Muscle of leg (tissue), 11 donors: ENCODE results near the gene RASAL2. TPM values are rescaled to one million over a fixed set of nuclear protein-coding genes. Genes with fewer than 3 reads are reported as not detected.
A peak's percentile ranks its signal among the peaks of the same experiment; 100 is the strongest.
"Not testable (repeated sequence)": the region's sequence is repeated elsewhere in the genome, so short reads cannot be mapped to it uniquely, and the experiment has no call there.

Source experiments
- DNase-seq: peaks from one replicate; pipeline ENCODE4 v3.0.0; 2013
- H3K27ac ChIP-seq: one replicate; pipeline ENCODE4 v1.5.1; 2013; ENCODE audit warnings: mild to moderate bottlenecking, low read length, control low read depth
- H3K27me3 ChIP-seq: one replicate; pipeline ENCODE4 v1.6.1; 2013; ENCODE audit warnings: low read length; ENCODE audit not compliant: control insufficient read depth, insufficient read depth
- H3K36me3 ChIP-seq: one replicate; pipeline ENCODE4 v1.6.1; 2013; ENCODE audit warnings: low read length; ENCODE audit not compliant: control insufficient read depth, insufficient read depth
- H3K4me1 ChIP-seq: one replicate; pipeline ENCODE4 v1.6.1; 2013; ENCODE audit warnings: low read length; ENCODE audit not compliant: control insufficient read depth, insufficient read depth
- H3K4me3 ChIP-seq: one replicate; pipeline ENCODE4 v1.5.1; 2013; ENCODE audit warnings: low read length, control low read depth
- H3K9me3 ChIP-seq: replicated peaks from 2 replicates; pipeline ENCODE4 v1.6.1; 2013; ENCODE audit warnings: low read depth, low read length; ENCODE audit not compliant: control insufficient read depth
- WGBS: methylation state at CpG from one replicate; pipeline ENCODE4 v1.1.5; 2013; ENCODE audit warnings: missing lambda C conversion rate; ENCODE audit not compliant: insufficient coverage; 5-methylcytosine and 5-hydroxymethylcytosine counted together
- polyA plus RNA-seq, 8 donors: library from polyadenylated mRNA; unstranded; fragments of 120-200 nt; gene quantifications; one replicate each; pipeline versions ENCODE4 v1.2.1 to v1.2.3, GENCODE V29; 2013; ENCODE audit warnings: inconsistent platforms in 1 of 8, low replicate concordance in 1 of 8; ENCODE audit not compliant: insufficient read length in 8 of 8, insufficient read depth in 1 of 8
- total RNA-seq: library from RNA; stranded (reverse); fragments of 120-200 nt; gene quantifications from one replicate; pipeline ENCODE4 v1.2.4, GENCODE V29; 2013

Gene RASAL2
- total and polyA plus RNA-seq, 9 donors: 8.5 to 16.7 (median 13.1) TPM

DNA sequence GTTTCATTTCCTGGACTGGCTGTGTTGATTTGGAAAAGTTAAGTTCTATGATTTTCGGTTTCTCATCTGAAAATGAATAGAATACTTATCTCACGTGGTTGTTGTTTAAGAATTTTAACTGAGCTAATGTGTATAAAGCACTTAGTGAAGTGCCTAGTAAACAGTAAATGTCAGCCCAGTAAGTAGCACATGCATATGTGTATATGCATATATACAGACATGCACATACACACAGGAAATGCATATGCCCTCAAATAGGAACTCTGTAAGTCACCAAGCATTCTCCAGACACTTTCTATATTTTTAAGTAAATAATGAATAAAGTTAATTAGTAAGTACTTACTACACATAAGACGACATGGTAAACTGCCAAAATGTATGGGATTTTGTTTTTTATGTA is 274.3 kb downstream of the RASAL2 start:
- Histone ChIP-seq H3K36me3 (no peaks in the 10 kb centered on the region), H3K9me3 (no peaks in the 10 kb centered on the region), H3K27ac (no peak overlapping the region), H3K4me3 (no peak overlapping the region), H3K4me1 (no peaks in the 10 kb centered on the region), H3K27me3 (no peaks in the 10 kb centered on the region)
- WGBS: no CpG with 5 or more reads among the region's 3 CpGs
- no peak for DNase-seq

DNA sequence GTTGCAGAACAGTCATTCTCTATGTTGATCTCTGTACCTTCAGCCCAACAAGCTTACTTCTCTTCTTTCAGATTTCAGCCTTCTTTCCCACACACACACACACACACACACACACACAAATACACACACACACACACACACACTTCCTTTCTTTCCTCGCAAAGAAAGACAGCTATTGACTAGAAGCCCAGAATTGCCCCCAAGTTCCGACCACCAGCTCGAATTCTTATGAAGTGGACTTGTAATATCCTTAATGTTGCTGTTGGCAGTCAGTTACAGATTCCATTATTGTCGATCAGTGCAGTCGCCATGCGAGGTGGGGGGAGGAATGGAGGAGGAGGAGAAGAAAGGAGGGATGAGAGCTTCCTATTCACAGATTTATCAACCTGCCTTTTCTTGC is 277.3 kb downstream of the RASAL2 start:
- Histone ChIP-seq H3K27me3 (no peaks in the 10 kb centered on the region), H3K27ac (peak overlapping the region; percentile 85), H3K4me3 (peak overlapping the region; percentile 34), H3K9me3 (no peaks in the 10 kb centered on the region), H3K4me1 (no peaks in the 10 kb centered on the region), H3K36me3 (no peaks in the 10 kb centered on the region)
- WGBS: 0% methylated on average over 3 of the region's 6 CpGs
- peak; percentile 79 for DNase-seq

DNA sequence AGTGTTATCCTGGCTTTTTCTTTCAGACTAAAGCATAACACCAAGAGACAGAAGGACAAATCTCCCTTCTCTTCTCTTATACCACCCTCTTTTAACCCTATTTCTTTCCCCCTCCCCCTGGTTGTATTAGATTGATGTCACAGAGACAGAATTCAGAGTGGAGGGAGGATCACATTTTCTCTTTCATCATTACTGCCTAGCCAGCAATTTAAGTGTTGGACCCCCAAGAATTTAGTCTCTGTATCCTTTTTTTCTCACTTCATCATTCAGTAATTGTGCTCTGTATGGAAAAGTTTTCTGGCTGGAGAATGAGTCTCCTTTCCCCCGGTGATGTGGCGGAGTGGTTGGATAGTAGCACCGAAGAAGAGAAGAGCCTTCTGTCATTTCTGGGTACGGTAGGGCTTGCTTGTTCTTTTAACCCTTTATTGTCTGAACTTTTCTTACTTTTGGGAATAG is 278.1 kb downstream of the RASAL2 start:
- peak overlapping the region; percentile 34 for H3K4me3 ChIP-seq
- no peaks in the 10 kb centered on the region for H3K36me3 ChIP-seq
- no CpG with 5 or more reads among the region's 4 CpGs for WGBS
- no peaks in the 10 kb centered on the region for H3K9me3 ChIP-seq
- DNase-seq: peak; percentile 74
- H3K27ac ChIP-seq: peak overlapping the region; percentile 85
- no peaks in the 10 kb centered on the region for H3K4me1 ChIP-seq
- H3K27me3 ChIP-seq: no peaks in the 10 kb centered on the region

DNA sequence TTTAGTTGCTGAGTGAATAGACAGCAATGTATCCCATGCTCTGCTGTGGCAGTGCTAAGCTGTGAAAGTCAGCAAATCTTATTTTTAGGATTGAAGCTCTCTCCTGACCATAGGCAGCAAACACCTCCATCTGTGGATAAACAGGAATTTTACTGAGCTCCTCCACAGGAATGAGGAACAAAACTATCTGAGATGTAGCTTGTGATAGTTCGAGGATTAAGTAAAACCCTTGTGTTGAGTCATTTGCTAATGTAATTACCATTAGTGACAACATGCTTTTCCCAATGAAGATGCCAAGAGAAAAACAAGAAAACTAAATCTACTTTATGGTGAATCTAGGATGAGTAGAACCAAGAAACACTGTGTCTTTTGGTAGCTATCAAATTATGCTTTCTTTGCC is 280.1 kb downstream of the RASAL2 start:
- DNase-seq: no peak
- WGBS: no CpG with 5 or more reads among the region's 1 CpG
- H3K27me3 ChIP-seq: no peaks in the 10 kb centered on the region
- H3K27ac ChIP-seq: no peak overlapping the region
- H3K4me1 ChIP-seq: no peaks in the 10 kb centered on the region
- H3K36me3 ChIP-seq: no peaks in the 10 kb centered on the region
- H3K9me3 ChIP-seq: no peaks in the 10 kb centered on the region
- no peak overlapping the region for H3K4me3 ChIP-seq

DNA sequence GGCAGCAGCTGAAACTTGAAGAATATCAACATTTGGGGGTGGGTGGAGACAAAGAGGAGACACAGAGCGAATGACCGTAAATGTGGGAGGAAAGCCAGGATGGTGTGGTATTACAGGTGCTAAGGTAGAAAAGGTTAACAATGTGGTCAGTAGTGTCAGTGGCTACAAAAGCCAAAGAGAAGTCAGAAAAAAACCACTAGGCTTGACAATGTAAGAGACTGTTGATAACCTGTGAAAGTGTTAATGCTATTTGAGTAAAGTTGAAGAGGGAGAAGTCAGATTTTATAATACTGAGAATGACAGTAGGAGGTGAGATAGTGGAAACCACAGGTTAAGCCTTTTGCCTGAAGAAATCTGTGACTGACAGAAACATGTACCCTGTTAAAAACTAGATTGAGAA is 282.1 kb downstream of the RASAL2 start:
- no peak overlapping the region for H3K27ac ChIP-seq
- no peaks in the 10 kb centered on the region for H3K36me3 ChIP-seq
- no peak overlapping the region for H3K4me3 ChIP-seq
- 56% methylated on average over 2 of the region's 2 CpGs for WGBS
- no peaks in the 10 kb centered on the region for H3K9me3 ChIP-seq
- DNase-seq: no peak
- H3K4me1 ChIP-seq: no peaks in the 10 kb centered on the region
- no peaks in the 10 kb centered on the region for H3K27me3 ChIP-seq

DNA sequence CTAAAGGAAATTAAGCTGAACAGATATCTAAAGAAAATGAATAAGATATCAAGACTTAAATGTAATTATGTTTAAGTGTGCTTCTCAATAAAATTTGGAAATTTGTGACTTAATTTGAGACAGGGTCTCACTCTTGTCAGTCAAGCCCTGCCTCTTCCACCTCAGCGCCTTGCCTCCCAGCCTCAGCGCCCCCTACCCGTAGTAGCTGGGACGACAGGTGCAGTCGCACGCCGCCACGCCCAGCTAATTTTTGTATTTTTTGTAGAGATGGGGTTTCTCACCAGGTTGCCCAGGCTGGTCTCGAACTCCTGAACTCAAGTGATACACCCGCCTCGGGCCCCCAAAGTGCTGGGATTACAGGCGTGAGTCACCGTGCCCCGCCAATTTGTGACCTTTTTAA is 285.9 kb downstream of the RASAL2 start:
- H3K4me1 ChIP-seq: no peaks in the 10 kb centered on the region
- no peaks in the 10 kb centered on the region for H3K9me3 ChIP-seq
- H3K27me3 ChIP-seq: no peaks in the 10 kb centered on the region
- no peak overlapping the region for H3K4me3 ChIP-seq
- no peak overlapping the region for H3K27ac ChIP-seq
- no CpG with 5 or more reads among the region's 14 CpGs for WGBS
- no peak for DNase-seq
- no peaks in the 10 kb centered on the region for H3K36me3 ChIP-seq

DNA sequence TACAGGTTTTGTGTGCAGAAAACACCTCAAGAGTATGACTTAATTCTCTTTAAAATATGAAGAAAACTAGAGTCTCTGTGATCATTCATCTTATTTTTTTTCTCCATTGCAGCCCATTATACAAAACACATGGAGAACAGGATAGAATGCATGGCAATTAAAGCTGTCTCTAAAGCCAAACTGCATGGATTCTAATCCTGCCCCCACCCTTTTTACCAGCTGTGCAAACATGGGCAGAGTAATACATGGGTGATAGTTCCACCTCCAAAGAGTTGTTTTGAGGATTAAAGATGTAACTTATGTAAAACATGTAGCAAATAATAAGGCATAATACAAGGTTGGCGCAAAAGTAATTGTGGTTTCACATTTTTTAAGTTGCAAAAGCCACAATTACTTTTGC is 288.5 kb downstream of the RASAL2 start:
- WGBS: no CpG with 5 or more reads among the region's 1 CpG
- Histone ChIP-seq H3K9me3 (no peaks in the 10 kb centered on the region), H3K36me3 (no peaks in the 10 kb centered on the region), H3K4me1 (no peaks in the 10 kb centered on the region), H3K27ac (no peak overlapping the region), H3K27me3 (no peaks in the 10 kb centered on the region), H3K4me3 (no peak overlapping the region)
- DNase-seq: no peak

DNA sequence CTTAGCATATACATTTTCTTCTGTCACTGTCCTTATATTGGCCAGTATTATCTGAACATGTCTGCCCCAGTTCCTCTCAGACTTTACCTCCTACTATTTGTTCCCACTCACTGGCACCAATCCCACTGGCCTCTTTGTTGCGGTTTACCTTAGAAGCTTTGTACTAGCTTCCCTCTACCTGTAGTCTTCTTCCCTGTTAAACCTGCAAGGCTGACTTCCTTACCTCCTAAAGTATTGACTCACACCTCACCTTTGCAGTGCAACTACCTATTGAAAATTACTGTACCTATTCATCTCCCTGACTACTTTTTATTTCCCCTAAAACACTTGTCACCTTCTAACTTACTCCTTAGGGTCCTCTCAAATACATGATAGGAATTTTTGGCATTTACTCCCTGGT is 291.8 kb downstream of the RASAL2 start:
- Histone ChIP-seq H3K4me1 (no peaks in the 10 kb centered on the region), H3K27me3 (no peaks in the 10 kb centered on the region), H3K4me3 (no peak overlapping the region), H3K27ac (no peak overlapping the region), H3K9me3 (no peaks in the 10 kb centered on the region), H3K36me3 (no peaks in the 10 kb centered on the region)
- DNase-seq: no peak
- WGBS: 95% methylated on average over 1 of the region's 1 CpG

DNA sequence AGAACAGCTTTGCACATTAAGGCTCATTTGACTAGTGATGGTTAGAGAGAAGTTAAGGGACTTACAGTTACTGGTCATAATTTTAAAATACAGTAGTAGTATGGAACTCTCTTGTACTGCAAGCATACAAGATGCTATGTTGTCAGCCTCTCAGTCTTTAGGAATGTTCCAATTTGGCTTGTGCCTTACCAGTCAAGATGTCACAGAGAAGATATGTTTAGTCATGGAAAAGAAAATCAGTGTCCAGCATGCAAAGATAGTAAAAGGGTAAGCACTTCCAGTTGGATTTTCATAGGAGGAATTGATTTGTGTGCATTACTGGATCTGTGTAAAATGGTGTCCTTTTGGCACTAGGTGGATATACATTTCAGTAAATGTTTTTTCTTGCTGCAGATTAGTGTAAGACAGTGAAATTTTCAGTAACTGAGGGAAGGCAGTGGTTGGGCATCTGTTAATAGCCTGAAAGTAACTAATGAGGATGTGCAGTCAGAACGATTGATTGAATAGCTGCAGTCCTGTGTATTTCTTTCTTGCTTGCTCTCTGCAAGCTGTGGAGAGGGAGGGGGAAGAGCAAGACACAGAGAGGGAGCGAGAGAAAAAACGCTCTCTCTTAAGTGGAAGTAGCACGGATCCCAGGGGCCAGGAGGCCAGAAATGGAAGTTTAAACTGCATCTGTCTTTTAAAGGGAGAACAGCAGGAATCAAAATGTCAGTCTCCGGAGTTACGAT is 294.7 kb downstream of the RASAL2 start:
- peak; percentile 75 for DNase-seq
- no peaks in the 10 kb centered on the region for H3K4me1 ChIP-seq
- H3K27me3 ChIP-seq: no peaks in the 10 kb centered on the region
- WGBS: 8% methylated on average over 2 of the region's 6 CpGs
- no peak overlapping the region for H3K4me3 ChIP-seq
- H3K36me3 ChIP-seq: no peaks in the 10 kb centered on the region
- H3K27ac ChIP-seq: peak overlapping the region; percentile 31
- H3K9me3 ChIP-seq: no peaks in the 10 kb centered on the region

DNA sequence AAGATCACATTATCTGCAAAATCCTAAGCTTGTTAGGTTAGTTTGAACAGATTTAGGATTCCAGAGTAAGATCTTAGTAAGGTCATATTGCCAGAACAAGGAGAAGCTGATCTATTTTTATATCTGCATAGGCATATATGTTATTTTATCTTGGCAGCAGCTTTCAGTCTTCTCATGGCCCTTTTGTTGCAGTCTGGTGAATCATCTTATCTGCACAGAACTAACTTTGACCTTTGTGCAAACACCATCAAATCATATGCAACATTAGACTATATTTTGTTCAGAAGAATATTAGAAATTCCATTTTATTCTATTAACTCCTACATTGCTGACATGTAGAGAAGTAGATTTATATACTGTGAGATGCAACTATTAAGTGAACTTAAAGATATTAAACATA is 295.5 kb downstream of the RASAL2 start:
- Histone ChIP-seq H3K9me3 (no peaks in the 10 kb centered on the region), H3K27me3 (no peaks in the 10 kb centered on the region), H3K4me1 (no peaks in the 10 kb centered on the region), H3K36me3 (no peaks in the 10 kb centered on the region), H3K27ac (no peak overlapping the region), H3K4me3 (no peak overlapping the region)
- DNase-seq: peak; percentile 7

DNA sequence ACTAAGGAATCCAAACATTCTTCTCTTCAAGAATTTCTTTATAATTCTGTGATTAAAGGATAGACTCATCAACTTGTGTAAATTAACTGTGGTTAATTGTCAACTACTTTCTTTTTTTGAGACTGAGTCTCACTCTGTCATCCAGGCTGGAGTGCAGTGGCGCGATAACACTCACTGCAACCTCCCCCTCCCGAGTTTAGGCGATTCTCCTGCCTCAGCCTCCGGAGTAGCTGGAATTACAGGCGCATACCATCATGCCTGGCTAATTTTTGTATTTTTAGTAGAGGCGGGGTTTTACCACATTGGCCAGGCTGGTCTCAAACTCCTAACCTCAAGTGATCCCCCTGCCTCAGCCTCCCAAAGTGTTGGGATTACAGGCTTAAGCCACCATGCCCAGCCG is 296.4 kb downstream of the RASAL2 start:
- not testable (repeated sequence) for DNase-seq, H3K27me3 ChIP-seq
- WGBS: no CpG with 5 or more reads among the region's 8 CpGs

More for the DNA sequence above, 296.4 kb downstream of the RASAL2 start:
- not testable (repeated sequence) for H3K4me3 ChIP-seq, H3K9me3 ChIP-seq, H3K4me1 ChIP-seq, H3K36me3 ChIP-seq, H3K27ac ChIP-seq
